22Rv1 (cell line): Measurements from ENCODE around the gene ZNF112.

Experiments
- ZFX ChIP-seq: fragments of 450-650 bp; IDR thresholded peaks from 2 replicates; pipeline ENCODE4 v1.6.1; 2017; ENCODE audit warnings: antibody characterized with exemption, borderline replicate concordance
- TF ChIP-seq, protein P1 (sequence below): fragments of 450-650 bp; IDR thresholded peaks from 2 replicates; pipeline ENCODE4 v1.5.1; 2017; ENCODE audit warnings: mild to moderate bottlenecking

DNA sequence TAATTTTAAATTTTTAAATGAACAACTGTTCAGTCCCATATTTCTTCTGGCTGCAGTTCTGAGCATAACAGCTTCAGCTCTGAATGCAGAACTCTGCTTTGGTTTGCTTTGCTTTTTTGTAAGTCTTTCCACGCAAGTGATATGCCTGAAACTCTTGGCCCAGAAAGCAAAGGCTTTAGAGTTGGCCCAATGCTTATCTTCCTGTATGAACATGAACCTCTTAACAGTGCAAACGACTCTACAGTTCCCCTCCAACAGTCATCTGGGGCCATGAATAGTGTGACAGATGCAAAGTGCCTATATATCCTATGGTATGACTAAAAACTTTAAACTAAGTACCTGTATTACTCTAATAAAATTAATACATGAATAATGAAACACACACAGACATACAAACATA lies 14.7 kb downstream of the ZNF112 start:
- TF ChIP-seq, protein P1, sequence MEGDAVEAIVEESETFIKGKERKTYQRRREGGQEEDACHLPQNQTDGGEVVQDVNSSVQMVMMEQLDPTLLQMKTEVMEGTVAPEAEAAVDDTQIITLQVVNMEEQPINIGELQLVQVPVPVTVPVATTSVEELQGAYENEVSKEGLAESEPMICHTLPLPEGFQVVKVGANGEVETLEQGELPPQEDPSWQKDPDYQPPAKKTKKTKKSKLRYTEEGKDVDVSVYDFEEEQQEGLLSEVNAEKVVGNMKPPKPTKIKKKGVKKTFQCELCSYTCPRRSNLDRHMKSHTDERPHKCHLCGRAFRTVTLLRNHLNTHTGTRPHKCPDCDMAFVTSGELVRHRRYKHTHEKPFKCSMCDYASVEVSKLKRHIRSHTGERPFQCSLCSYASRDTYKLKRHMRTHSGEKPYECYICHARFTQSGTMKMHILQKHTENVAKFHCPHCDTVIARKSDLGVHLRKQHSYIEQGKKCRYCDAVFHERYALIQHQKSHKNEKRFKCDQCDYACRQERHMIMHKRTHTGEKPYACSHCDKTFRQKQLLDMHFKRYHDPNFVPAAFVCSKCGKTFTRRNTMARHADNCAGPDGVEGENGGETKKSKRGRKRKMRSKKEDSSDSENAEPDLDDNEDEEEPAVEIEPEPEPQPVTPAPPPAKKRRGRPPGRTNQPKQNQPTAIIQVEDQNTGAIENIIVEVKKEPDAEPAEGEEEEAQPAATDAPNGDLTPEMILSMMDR = no peak
- no peak for TF ChIP-seq ZFX
